Liver (tissue), 9 donors: ENCODE measurements around the gene ZSWIM2. TPM values are rescaled to one million over a fixed set of nuclear protein-coding genes. Genes with fewer than 3 reads are reported as not detected.
A peak's percentile ranks its signal among the peaks of the same experiment; 100 is the strongest.

Experiments used
- DNase-seq: peaks from one replicate; pipeline ENCODE4 v3.0.0-alpha.2; 2017; ENCODE audit warnings: low spot score
- H3K27ac ChIP-seq, 2 donors: one replicate each; pipeline ENCODE4 v1.7.0; 2013; ENCODE audit warnings: inconsistent platforms in 2 of 2, low read length in 2 of 2, control low read depth in 1 of 2, low read depth in 1 of 2, mild to moderate bottlenecking in 1 of 2
- H3K27me3 ChIP-seq, 4 donors: one replicate each; pipeline versions ENCODE4 v1.6.1 to v1.7.0; 2013; ENCODE audit warnings: low read length in 3 of 4, inconsistent platforms in 1 of 4, mild to moderate bottlenecking in 1 of 4, moderate library complexity in 1 of 4; ENCODE audit not compliant: control insufficient read depth in 4 of 4, insufficient read depth in 4 of 4
- H3K36me3 ChIP-seq, 4 donors: one replicate each; pipeline versions ENCODE4 v1.6.1 to v1.7.0; 2013; ENCODE audit warnings: low read length in 3 of 4, mild to moderate bottlenecking in 3 of 4, low read depth in 1 of 4, moderate library complexity in 1 of 4; ENCODE audit not compliant: control insufficient read depth in 4 of 4, insufficient read depth in 3 of 4
- H3K4me1 ChIP-seq, 4 donors: one replicate each; pipeline versions ENCODE4 v1.6.1 to v1.7.0; 2013; ENCODE audit warnings: low read length in 3 of 4, mild to moderate bottlenecking in 3 of 4, moderate library complexity in 1 of 4; ENCODE audit not compliant: control insufficient read depth in 4 of 4, insufficient read depth in 4 of 4
- H3K4me3 ChIP-seq, 3 donors: one replicate each; pipeline versions ENCODE4 v1.6.1 to v1.7.0; 2013; ENCODE audit warnings: low read length in 3 of 3, control low read depth in 1 of 3, low read depth in 1 of 3, mild to moderate bottlenecking in 1 of 3
- H3K9ac ChIP-seq, 2 donors: one replicate each; pipeline ENCODE4 v1.7.0; 2013; ENCODE audit warnings: low read length in 2 of 2, mild to moderate bottlenecking in 2 of 2, moderate library complexity in 2 of 2, control low read depth in 1 of 2, low read depth in 1 of 2
- H3K9me3 ChIP-seq, 4 donors: one replicate each; pipeline versions ENCODE4 v1.6.1 to v1.7.0; 2013; ENCODE audit warnings: low read length in 3 of 4; ENCODE audit not compliant: control insufficient read depth in 4 of 4
- RAD21 ChIP-seq, 2 donors: IDR thresholded peaks; 2 replicates each; pipeline ENCODE4 v1.6.1; 2016; ENCODE audit warnings: antibody characterized with exemption in 2 of 2, mild to moderate bottlenecking in 2 of 2
- SP1 ChIP-seq: IDR thresholded peaks from 2 replicates; pipeline ENCODE4 v1.6.1; 2018; ENCODE audit warnings: antibody characterized with exemption, mild to moderate bottlenecking
- WGBS: extraction: QIAGEN DNeasy Blood & Tissue Kit; methylation state at CpG from one replicate; pipeline ENCODE4 v1.1.7; 2013; 5-methylcytosine and 5-hydroxymethylcytosine counted together
- polyA plus RNA-seq, 2 donors: library from polyadenylated mRNA; stranded (reverse) in 1 of 2; unstranded in 1 of 2; fragments of 200-250 nt in 1 of 2; fragments of >200 nt in 1 of 2; fragmentation: Nextera tagmentation in 1 of 2; extraction: Ambion mirVana in 1 of 2; gene quantifications; one replicate each; pipeline versions ENCODE4 v1.2.1 to v1.2.3, GENCODE V29; 2013 to 2015
- total RNA-seq, 2 donors: library from RNA; depleted of rRNA; stranded (reverse); fragments of >200 nt; gene quantifications; one replicate each; pipeline ENCODE4 v1.2.3, GENCODE V29; 2014
- donor health status: healthy.
- donor health status: healthy.
- donor health status: healthy.
- donor health status: healthy.
- donor health status: healthy.

ZSWIM2 gene
- total and polyA plus RNA-seq, 4 donors = not detected

DNA sequence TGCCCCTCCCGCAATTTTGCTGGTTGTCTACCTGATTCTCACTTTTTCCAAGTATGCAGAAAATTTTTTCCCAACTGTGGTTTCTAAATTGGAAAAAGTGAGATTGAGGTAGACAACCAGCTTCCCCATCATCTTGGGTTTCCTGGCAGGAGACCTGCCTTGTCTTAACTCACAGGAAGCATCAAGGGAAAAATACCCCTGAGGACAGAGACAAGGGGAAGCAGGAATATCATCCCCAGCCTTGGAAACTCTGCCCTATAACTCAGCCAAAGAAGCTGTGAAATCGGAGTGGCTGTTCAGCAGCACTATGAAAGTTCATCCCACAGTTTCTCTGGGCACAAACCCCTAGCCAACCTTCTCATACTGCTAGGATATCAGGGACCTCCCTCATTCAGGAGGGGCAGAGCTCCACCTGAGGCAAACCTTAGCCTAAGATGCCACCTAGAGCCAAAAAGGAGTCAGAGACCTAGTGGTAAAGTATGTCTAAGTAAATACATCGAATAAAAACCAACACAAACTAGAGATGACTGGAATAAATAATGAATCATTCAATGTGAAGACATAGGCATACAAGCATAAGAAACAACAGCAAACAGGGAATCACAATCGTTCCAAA lies 68.2 kb downstream of the ZSWIM2 start:
- H3K27me3 ChIP-seq = no peaks in the 10 kb centered on the region
- no peaks in the 10 kb centered on the region for H3K36me3 ChIP-seq
- H3K27ac ChIP-seq = no peak overlapping the region
- H3K4me1 ChIP-seq = no peaks in the 10 kb centered on the region
- no peak for DNase-seq
- peaks cover 0 to 3% (median 0%) of the 10 kb centered on the region in 4 donors for H3K9me3 ChIP-seq
- H3K9ac ChIP-seq = no peak overlapping the region
- TF ChIP-seq SP1 (no peak), RAD21 (IDR thresholded peaks at IDR 0.05) (peak in 1 of 2 donors; percentile 17)
- no peak overlapping the region for H3K4me3 ChIP-seq
- 53% methylated on average over 4 of the region's 4 CpGs for WGBS

Other genes starting within 250 kb of the ZSWIM2 start
- gene FAM171B, start 155.1 kb downstream of the ZSWIM2 start, total RNA-seq = 1 to 10 TPM in 1 of 2 donors, under 1 TPM in 1; 0.59 to 1.0 TPM
- under 1 TPM; 0.22 TPM for gene FAM171B, start 155.1 kb downstream of the ZSWIM2 start, polyA plus RNA-seq